Left lung (tissue), 10 donors: Measurements from ENCODE around the gene RALGPS2. TPM values are rescaled to one million over a fixed set of nuclear protein-coding genes. Genes with fewer than 3 reads are reported as not detected.

Experiments used
- ATAC-seq: fragments of 200-7000 bp; cut with Tn5 transposase; one replicate; pipeline ENCODE4 v1.9.1; 2020; ENCODE audit warnings: moderate library complexity
- DNase-seq, 4 donors: peaks; one replicate each; pipeline ENCODE4 v3.0.0-alpha.2; 2013 to 2020
- H3K27ac ChIP-seq, 2 donors: fragments of 200-600 bp; sonication (generic) in 1 of 2; one replicate each; pipeline versions ENCODE4 v1.5.0 to v1.8.0; 2020 to 2021
- H3K27me3 ChIP-seq, 2 donors: fragments of 200-600 bp; sonication (generic) in 1 of 2; one replicate each; pipeline versions ENCODE4 v1.5.0 to v1.8.0; 2020 to 2021
- H3K36me3 ChIP-seq, 2 donors: fragments of 200-600 bp; sonication (generic) in 1 of 2; one replicate each; pipeline versions ENCODE4 v1.5.0 to v1.8.0; 2020 to 2021
- H3K4me1 ChIP-seq, 2 donors: fragments of 200-600 bp; one replicate each; pipeline ENCODE4 v1.8.0; 2021
- H3K4me3 ChIP-seq, 2 donors: fragments of 200-600 bp; sonication (generic) in 1 of 2; one replicate each; pipeline versions ENCODE4 v1.5.0 to v1.8.0; 2020 to 2021; ENCODE audit warnings: mild to moderate bottlenecking in 1 of 2
- H3K9me3 ChIP-seq, 2 donors: fragments of 200-600 bp; sonication (generic) in 1 of 2; one replicate each; pipeline versions ENCODE4 v1.5.0 to v1.8.0; 2020 to 2021
- CTCF ChIP-seq, 2 donors: fragments of 200-600 bp; sonication (generic) in 1 of 2; IDR thresholded peaks; one replicate each; pipeline versions ENCODE4 v1.5.0 to v1.8.0; 2021; ENCODE audit warnings: antibody characterized with exemption in 2 of 2
- intact Hi-C, 2 donors: fragments of 100-400 bp; cut with DNase I; formaldehyde crosslinking; loops; one replicate each; pipeline versions ENCODE4 v1.11.2 to v1.14.2; 2022
- polyA plus RNA-seq, 6 donors: library from polyadenylated mRNA; unstranded; fragments of 120-200 nt; gene quantifications; one replicate each; pipeline ENCODE4 v1.2.1, GENCODE V29; 2013; ENCODE audit not compliant: insufficient read length in 6 of 6
- total RNA-seq, 2 donors: library from RNA; stranded (reverse); fragmentation: NEBNext Ultra II Directional; extraction: Animal tissue kit (Norgen Biotek cat#: 25700); gene quantifications; one replicate each; pipeline ENCODE4 v1.2.1, GENCODE V29; 2021
- donor health status: DM: no; HTN: yes; CAD: no.
- donor health status: DM: no; HTN: no; CAD: no.

Gene RALGPS2
- total and polyA plus RNA-seq, 8 donors, result 9.0 to 24.5 (median 20.9) TPM

DNA sequence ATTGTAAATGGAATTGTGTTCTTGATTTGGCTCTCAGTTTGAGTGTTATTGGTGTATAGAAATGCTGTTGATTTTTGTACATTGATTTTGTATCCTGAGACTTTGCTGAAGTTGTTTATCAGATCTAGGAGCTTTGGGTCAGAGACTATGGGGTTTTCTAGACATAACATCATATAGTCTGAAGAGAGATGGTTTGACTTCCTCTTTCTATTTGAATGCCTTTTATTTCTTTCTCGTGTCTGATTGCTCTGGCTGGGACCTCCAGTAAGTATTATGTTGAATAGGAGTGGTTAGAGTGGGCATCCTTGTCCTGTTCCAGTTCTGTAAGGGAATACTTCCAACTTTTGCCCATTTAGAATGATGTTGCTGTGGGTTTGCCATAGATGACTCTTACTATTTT lies 185.0 kb downstream of the RALGPS2 start:
- Histone ChIP-seq H3K4me3 (no peak overlapping the region), H3K4me1 (no peaks in the 10 kb centered on the region), H3K9me3 (no peaks in the 10 kb centered on the region), H3K36me3 (peaks cover 0 to 4% of the 10 kb centered on the region in 2 donors), H3K27me3 (no peaks in the 10 kb centered on the region), H3K27ac (no peak overlapping the region)
- DNase-seq (no peak), ATAC-seq (no peak)
- no peak for TF ChIP-seq CTCF (IDR thresholded peaks at IDR 0.05)
- intact Hi-C loops, result no loop called here

GRCh38 chr1:178912597-178912996 lies 187.6 kb downstream of the RALGPS2 start:
- no peak for ATAC-seq
- H3K4me1 ChIP-seq, result no peaks in the 10 kb centered on the region
- intact Hi-C loops, result no loop called here
- TF ChIP-seq CTCF (IDR thresholded peaks at IDR 0.05), result no peak
- DNase-seq, result no peak
- H3K27ac ChIP-seq, result no peak overlapping the region
- H3K4me3 ChIP-seq, result no peak overlapping the region
- H3K36me3 ChIP-seq, result peaks cover 0 to 7% of the 10 kb centered on the region in 2 donors
- no peaks in the 10 kb centered on the region for H3K27me3 ChIP-seq
- no peaks in the 10 kb centered on the region for H3K9me3 ChIP-seq

DNA sequence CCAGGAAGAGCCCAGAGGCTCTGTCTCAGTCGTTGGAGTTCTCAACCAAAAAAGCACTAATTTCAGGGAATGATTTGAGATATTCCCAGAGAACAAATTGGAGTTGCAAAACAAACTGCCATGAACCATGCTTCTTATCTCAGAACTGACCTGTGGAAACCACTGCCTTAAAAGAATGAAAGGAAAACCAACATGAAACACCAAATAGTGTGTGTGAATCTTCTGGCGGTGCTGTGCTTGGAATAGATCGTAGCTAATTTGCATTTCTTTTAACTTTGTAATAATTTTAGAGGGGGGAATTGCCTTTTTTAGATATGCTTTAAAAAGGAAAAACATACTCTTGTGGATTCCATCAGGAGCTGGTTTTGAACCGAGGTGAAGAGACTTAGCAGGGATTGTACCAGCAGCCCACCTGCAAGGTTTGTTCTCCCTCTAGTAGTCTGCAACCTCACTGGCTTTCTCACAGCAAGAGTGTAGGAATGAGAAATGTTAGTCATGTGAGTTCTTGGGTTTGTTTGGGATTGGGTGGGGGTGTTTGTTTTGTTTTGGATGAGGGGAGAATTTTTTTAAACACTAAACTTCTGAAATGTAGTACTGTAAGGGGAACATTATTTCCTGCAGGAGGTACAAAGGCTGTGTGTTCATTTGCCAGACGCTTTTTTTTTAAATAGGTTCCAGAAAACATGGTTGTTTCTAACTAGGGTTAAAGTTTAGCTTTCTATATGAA lies 191.6 kb downstream of the RALGPS2 start:
- Histone ChIP-seq H3K4me3 (no peak overlapping the region), H3K27me3 (no peaks in the 10 kb centered on the region), H3K36me3 (peaks cover 0 to 7% of the 10 kb centered on the region in 2 donors), H3K4me1 (no peaks in the 10 kb centered on the region), H3K9me3 (no peaks in the 10 kb centered on the region), H3K27ac (no peak overlapping the region)
- DNase-seq, result no peak
- intact Hi-C loops, result no loop called here
- TF ChIP-seq CTCF (IDR thresholded peaks at IDR 0.05), result no peak
- no peak for ATAC-seq

DNA sequence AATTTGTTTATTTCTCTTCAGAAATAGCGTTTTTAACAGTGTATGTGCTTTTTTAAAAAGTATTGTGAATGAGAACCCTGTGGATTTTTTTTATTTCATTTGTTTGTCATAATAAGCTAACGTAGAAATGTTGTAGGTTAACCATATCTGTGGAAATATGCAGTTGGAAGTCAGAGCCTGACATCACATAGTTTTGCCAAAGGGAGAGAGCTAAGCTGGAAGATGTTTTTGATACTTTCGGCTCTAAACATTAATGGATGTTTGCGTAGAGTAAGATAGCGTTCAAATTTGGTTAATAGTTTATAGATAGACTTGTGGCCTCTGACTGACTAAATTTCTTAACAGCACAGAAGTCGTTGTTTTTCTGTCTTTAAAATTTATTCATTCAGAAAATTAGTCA lies 193.3 kb downstream of the RALGPS2 start:
- no peak for TF ChIP-seq CTCF (IDR thresholded peaks at IDR 0.05)
- H3K27me3 ChIP-seq, result no peaks in the 10 kb centered on the region
- no peaks in the 10 kb centered on the region for H3K9me3 ChIP-seq
- intact Hi-C loops, result no loop called here
- no peak for ATAC-seq
- no peak overlapping the region for H3K27ac ChIP-seq
- H3K4me3 ChIP-seq, result no peak overlapping the region
- no peak for DNase-seq
- H3K36me3 ChIP-seq, result peaks cover 0 to 7% of the 10 kb centered on the region in 2 donors
- H3K4me1 ChIP-seq, result no peaks in the 10 kb centered on the region

DNA sequence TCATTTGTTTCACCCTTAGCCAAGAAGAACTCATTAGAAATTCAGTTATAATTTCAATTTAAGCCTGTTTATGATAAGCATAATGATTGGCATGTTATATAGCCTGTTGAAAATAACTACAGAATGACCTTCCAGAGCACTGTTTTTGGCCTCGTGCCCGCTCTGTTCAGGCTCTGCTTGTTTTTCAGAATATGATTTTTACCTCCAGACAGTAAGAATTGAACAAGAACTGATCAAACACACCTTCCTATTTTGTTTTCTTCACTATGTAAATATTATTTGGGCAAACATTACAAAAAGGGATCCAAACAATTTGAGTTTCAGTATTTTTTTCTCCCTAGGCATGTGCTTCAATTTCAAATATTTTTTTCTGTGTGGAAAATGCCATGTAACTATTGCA lies 193.9 kb downstream of the RALGPS2 start:
- no peak overlapping the region for H3K27ac ChIP-seq

More for the DNA sequence above, 193.9 kb downstream of the RALGPS2 start:
- DNase-seq (no peak), ATAC-seq (no peak)
- no peak for TF ChIP-seq CTCF (IDR thresholded peaks at IDR 0.05)
- Histone ChIP-seq H3K9me3 (no peaks in the 10 kb centered on the region), H3K27me3 (no peaks in the 10 kb centered on the region), H3K36me3 (peaks cover 0 to 7% of the 10 kb centered on the region in 2 donors), H3K4me1 (no peaks in the 10 kb centered on the region), H3K4me3 (no peak overlapping the region)
- intact Hi-C loops, result no loop called here
